Left ventricle myocardium inferior (tissue), 1 donor: ENCODE measurements around the gene IYD. TPM values are rescaled to one million over a fixed set of nuclear protein-coding genes. Genes with fewer than 3 reads are reported as not detected.

Source experiments
- DNase-seq: peaks from one replicate; pipeline ENCODE4 v3.0.0-alpha.2; 2020
- H3K27ac ChIP-seq: fragments of 200-600 bp; replicated peaks from 2 replicates; pipeline ENCODE4 v1.8.0; 2021
- H3K27me3 ChIP-seq: fragments of 200-600 bp; 2 replicates; pipeline ENCODE4 v1.8.0; 2021; ENCODE audit warnings: low read depth
- H3K36me3 ChIP-seq: fragments of 200-600 bp; 2 replicates; pipeline ENCODE4 v1.8.0; 2021
- H3K4me1 ChIP-seq: fragments of 200-600 bp; 2 replicates; pipeline ENCODE4 v1.8.0; 2021
- H3K4me3 ChIP-seq: fragments of 200-600 bp; 2 replicates; pipeline ENCODE4 v1.8.0; 2021; ENCODE audit warnings: mild to moderate bottlenecking, moderate library complexity
- H3K9me3 ChIP-seq: fragments of 200-600 bp; replicated peaks from 2 replicates; pipeline ENCODE4 v1.8.0; 2021
- CTCF ChIP-seq: fragments of 200-600 bp; IDR thresholded peaks from 2 replicates; pipeline ENCODE4 v1.8.0; 2021; ENCODE audit warnings: antibody characterized with exemption, mild to moderate bottlenecking, borderline replicate concordance
- intact Hi-C: fragments of 100-400 bp; cut with micrococcal nuclease; formaldehyde crosslinking; loops from one replicate; pipeline ENCODE4 v1.11.0; 2022
- total RNA-seq: library from RNA; stranded (reverse); fragmentation: NEBNext Ultra II Directional; extraction: Animal tissue kit (Norgen Biotek cat#: 25700); gene quantifications from one replicate; pipeline ENCODE4 v1.2.1, GENCODE V29; 2021
- donor health status: DM: no; HTN: yes; CAD: no; lungs with severe emphysema.

The IYD gene
- total RNA-seq, 1 donor from 2014 or later, result not detected

GRCh38 chr6:150332939-150333584 is 35.8 kb upstream of the IYD start:
- no peak overlapping the region for H3K4me3 ChIP-seq
- H3K9me3 ChIP-seq, result no peaks in the 10 kb centered on the region
- no peaks in the 10 kb centered on the region for H3K27me3 ChIP-seq
- H3K4me1 ChIP-seq, result no peaks in the 10 kb centered on the region
- DNase-seq, result no peak
- intact Hi-C loops, result no loop called here
- TF ChIP-seq CTCF, result no peak
- H3K27ac ChIP-seq, result no peak overlapping the region
- no peaks in the 10 kb centered on the region for H3K36me3 ChIP-seq

DNA sequence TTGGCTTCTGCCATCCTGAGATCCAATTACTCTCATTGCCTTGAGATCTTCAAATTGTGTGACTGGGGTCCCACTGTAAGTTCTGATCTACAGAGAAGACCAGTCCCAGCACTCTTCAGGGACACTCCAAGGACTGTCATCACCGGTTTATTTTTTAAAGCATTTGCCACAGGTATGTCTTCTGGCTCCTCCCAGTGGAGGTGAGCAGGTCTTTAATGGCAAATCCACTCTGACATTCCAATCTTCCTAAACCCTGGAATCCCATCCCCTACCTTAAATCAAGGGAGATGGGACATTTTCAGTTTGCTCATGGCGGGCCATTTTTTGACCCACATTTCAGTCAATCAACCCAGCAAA is 35.2 kb upstream of the IYD start:
- DNase-seq, result no peak
- intact Hi-C loops, result no loop called here
- Histone ChIP-seq H3K9me3 (no peaks in the 10 kb centered on the region), H3K27ac (no peak overlapping the region), H3K27me3 (no peaks in the 10 kb centered on the region), H3K36me3 (no peaks in the 10 kb centered on the region), H3K4me1 (no peaks in the 10 kb centered on the region), H3K4me3 (no peak overlapping the region)
- no peak for TF ChIP-seq CTCF

DNA sequence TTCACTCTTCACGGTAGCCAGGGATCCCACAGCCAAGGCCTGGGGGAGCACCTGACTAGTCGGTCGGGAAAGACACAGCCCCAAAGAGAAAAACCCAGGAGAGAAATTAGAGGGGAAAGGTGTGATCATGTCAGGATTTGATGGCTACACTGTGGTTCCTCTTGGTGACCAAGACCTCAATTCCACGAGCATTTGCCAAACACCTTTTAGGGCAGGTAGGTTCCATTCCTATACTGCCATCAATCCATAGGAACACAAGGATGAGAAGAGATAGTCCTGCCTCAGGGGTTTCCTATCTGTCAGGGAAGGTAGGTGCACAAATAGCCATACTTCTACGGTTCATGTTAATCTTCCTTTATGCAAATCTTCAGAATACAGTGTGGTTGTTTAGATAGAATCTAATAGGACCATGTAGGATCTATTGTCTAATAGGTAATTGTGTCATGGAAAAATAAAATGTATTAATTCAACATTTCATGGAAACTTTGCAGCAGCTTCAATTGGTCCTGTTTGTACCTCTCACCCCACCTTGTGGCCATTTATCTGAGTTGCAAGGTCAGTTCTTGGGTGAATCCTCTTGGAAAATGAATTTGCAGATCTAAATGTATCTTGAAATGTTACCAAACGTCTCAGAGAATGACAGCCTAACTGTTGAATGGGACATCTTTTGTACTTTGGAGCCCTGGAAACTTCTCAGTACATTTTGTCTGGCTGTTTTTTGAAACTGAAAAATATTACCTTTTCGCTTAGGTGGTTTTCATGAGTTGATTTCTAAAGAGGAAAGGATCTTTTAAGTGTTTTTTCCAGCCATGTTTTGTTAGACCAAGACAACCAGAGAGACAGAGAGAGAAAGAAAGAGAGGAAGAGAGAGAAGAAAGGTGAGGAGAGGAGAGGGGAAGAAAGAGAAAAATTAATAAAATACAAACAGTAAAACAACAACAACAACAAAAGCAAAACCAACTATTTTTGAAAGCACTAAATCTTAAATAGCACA is 33.7 kb upstream of the IYD start:
- intact Hi-C loops, result loop anchor here (2.0 kb wide), 1 partner anchor 254 kb away; no protein-coding TSS in a partner anchor
- H3K27me3 ChIP-seq, result peaks cover 3% of the 10 kb centered on the region
- no peak overlapping the region for H3K27ac ChIP-seq
- H3K9me3 ChIP-seq, result no peaks in the 10 kb centered on the region
- TF ChIP-seq CTCF, result peak; percentile 91
- H3K36me3 ChIP-seq, result no peaks in the 10 kb centered on the region
- H3K4me3 ChIP-seq, result no peak overlapping the region
- DNase-seq, result no peak
- H3K4me1 ChIP-seq, result no peaks in the 10 kb centered on the region

DNA sequence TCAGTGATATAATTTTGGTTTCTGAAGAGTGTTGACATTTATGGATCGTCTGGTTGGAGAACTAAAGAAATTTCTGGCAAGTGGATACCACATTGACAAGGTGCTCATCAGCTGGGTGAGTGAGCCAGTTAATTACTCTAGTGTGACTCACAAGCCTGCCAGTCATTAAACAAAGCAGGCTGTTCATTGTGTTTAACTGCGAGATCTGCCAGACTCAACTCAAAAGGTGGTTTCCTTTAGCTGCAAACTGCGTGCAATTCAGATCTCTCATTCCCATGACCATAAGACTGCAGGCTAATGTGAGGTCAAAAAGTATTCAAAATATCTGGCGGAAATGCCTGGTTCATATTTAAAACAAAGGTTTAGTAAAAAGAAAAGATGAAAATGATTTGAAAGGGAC is 32.5 kb upstream of the IYD start:
- DNase-seq, result no peak
- intact Hi-C loops, result no loop called here

GRCh38 chr6:150336708-150337107 is 32.1 kb upstream of the IYD start:
- DNase-seq, result no peak
- Histone ChIP-seq H3K36me3 (no peaks in the 10 kb centered on the region), H3K4me1 (no peaks in the 10 kb centered on the region), H3K9me3 (no peaks in the 10 kb centered on the region), H3K27ac (no peak overlapping the region), H3K27me3 (peaks cover 9% of the 10 kb centered on the region), H3K4me3 (no peak overlapping the region)
- TF ChIP-seq CTCF, result no peak
- intact Hi-C loops, result no loop called here

More for the DNA sequence above, 32.5 kb upstream of the IYD start:
- no peaks in the 10 kb centered on the region for H3K9me3 ChIP-seq
- no peak for TF ChIP-seq CTCF
- H3K27me3 ChIP-seq, result peaks cover 9% of the 10 kb centered on the region
- H3K4me3 ChIP-seq, result no peak overlapping the region
- H3K4me1 ChIP-seq, result no peaks in the 10 kb centered on the region
- no peak overlapping the region for H3K27ac ChIP-seq
- H3K36me3 ChIP-seq, result no peaks in the 10 kb centered on the region
